Tibial nerve (tissue), 4 donors: ENCODE measurements around the gene SPATA31C2. TPM values are rescaled to one million over a fixed set of nuclear protein-coding genes. Genes with fewer than 3 reads are reported as not detected.
"Not testable (repeated sequence)": the region's sequence is repeated elsewhere in the genome, so short reads cannot be mapped to it uniquely, and the experiment has no call there.

Experiments used
- DNase-seq, 2 donors: peaks; one replicate each; pipeline ENCODE4 v3.0.0-alpha.2; 2019; ENCODE audit warnings: low spot score in 2 of 2
- H3K27ac ChIP-seq, 4 donors: fragments of 200-600 bp; sonication (generic) in 3 of 4; one replicate each; pipeline ENCODE4 v1.5.1; 2017 to 2019; ENCODE audit warnings: mild to moderate bottlenecking in 1 of 4
- H3K27me3 ChIP-seq, 2 donors: fragments of 200-600 bp; sonication (generic) in 1 of 2; one replicate each; pipeline versions ENCODE4 v1.5.1 to v1.6.0; 2017 to 2019
- H3K36me3 ChIP-seq, 3 donors: fragments of 200-600 bp; sonication (generic); one replicate each; pipeline ENCODE4 v1.5.1; 2018 to 2019
- H3K4me1 ChIP-seq, 4 donors: fragments of 200-600 bp; sonication (generic) in 3 of 4; one replicate each; pipeline ENCODE4 v1.5.1; 2017 to 2019
- H3K4me3 ChIP-seq, 4 donors: fragments of 200-600 bp; sonication (generic) in 3 of 4; one replicate each; pipeline ENCODE4 v1.5.1; 2017 to 2019; ENCODE audit warnings: mild to moderate bottlenecking in 1 of 4, moderate library complexity in 1 of 4
- H3K9me3 ChIP-seq, 4 donors: fragments of 200-600 bp; sonication (generic) in 3 of 4; one replicate each; pipeline ENCODE4 v1.5.1; 2017 to 2019
- CTCF ChIP-seq, 5 experiments: fragments of 200-600 bp in 3 of 5; fragments of 450-650 bp in 2 of 5; sonication (generic) in 3 of 5; IDR thresholded peaks; one replicate each; pipeline ENCODE4 v1.5.1; 2016 to 2019; ENCODE audit warnings: antibody characterized with exemption in 5 of 5, mild to moderate bottlenecking in 3 of 5, moderate library complexity in 2 of 5
- EP300 ChIP-seq, 2 donors: sonication (generic); formaldehyde crosslinking; IDR thresholded peaks; one replicate each; pipeline ENCODE4 v1.6.1; 2017; ENCODE audit warnings: antibody characterized with exemption in 2 of 2, mild to moderate bottlenecking in 1 of 2
- POLR2A ChIP-seq, 2 donors: fragments of 450-650 bp; IDR thresholded peaks; one replicate each; pipeline ENCODE4 v1.6.1; 2017; ENCODE audit warnings: antibody characterized with exemption in 2 of 2, mild to moderate bottlenecking in 2 of 2, moderate library complexity in 2 of 2
- WGBS, 2 donors: methylation state at CpG; one replicate each; pipeline ENCODE4 v1.1.5; 2018; 5-methylcytosine and 5-hydroxymethylcytosine counted together
- total RNA-seq, 4 donors: library from RNA; depleted of rRNA; stranded (reverse); fragments of >200 nt; gene quantifications; one replicate each; pipeline ENCODE4 v1.1.0, GENCODE V29; 2016

SPATA31C2 gene
- total RNA-seq, 4 donors from 2014 or later = 0.22 TPM; not detected in 3

GRCh38 chr9:88123413-88123812 lies 14.9 kb downstream of the SPATA31C2 start:
- not testable (repeated sequence) for H3K4me1 ChIP-seq, H3K4me3 ChIP-seq, H3K27me3 ChIP-seq, H3K27ac ChIP-seq, H3K36me3 ChIP-seq, H3K9me3 ChIP-seq, DNase-seq

DNA sequence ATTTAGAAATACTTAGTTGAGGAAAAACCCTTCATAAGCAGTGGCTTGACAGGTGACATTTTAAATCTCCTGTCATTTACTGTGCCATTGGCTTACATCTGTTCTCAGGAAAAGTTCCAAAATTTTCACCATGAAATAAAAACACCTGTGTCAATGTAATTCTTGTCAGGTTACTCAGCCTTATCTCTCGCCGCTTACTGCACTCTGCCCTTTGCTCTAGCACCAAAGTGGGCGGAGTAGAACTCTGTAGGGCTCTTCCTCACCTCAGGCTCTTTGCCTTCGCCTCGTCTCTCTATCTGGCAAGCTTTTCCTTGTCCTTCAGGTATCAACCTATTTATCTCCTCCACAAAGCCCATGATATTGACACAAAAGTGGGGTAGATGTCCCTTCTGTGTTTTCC lies 20.2 kb downstream of the SPATA31C2 start:
- 84 to 89% methylated on average over 5 of the region's 5 CpGs for WGBS, 2 donors
- not testable (repeated sequence) for DNase-seq

GRCh38 chr9:88114968-88115612 lies 23.2 kb downstream of the SPATA31C2 start:
- WGBS, 2 donors = 90 to 95% methylated on average over 4 to 9 of the region's 13 CpGs
- H3K4me1 ChIP-seq = not testable (repeated sequence)

More for the DNA sequence above, 20.2 kb downstream of the SPATA31C2 start:
- not testable (repeated sequence) for H3K4me3 ChIP-seq, H3K9me3 ChIP-seq, H3K36me3 ChIP-seq, H3K27ac ChIP-seq, H3K27me3 ChIP-seq, H3K4me1 ChIP-seq

DNA sequence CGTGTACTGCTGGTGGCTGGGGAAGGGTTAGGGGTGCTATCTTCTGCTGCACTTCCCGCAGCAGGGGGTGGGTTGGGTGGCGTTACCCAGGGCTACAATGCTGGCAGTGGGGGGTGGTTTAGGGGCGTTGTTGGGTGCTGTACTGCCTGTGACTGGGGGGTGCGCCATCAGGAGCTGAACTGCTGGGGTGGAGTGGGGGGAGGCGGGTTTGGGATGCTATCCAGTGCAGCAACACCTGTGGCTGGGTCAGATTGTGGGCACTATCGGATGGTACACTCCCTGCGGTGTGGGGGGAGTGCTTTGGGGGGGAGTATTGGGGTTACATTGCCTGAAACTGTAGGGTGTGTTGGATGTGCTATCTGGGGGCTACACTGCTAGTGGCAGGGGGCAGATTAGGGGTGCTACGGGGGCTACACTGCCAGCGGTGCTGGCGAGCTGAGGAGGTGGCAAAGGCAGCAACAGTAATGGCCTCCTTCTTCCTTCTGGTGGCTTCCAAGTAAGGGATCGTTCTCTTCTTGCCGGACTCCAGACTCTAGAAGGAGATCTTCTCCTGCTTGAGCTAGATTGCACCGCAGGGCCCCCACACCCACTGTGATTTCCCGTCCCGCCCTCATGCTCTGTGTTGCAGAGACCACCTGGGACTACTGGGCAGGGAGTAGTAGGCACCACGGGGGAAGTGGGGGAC lies 23.9 kb downstream of the SPATA31C2 start:
- H3K4me1 ChIP-seq, H3K27ac ChIP-seq, H3K36me3 ChIP-seq, H3K4me3 ChIP-seq, DNase-seq, H3K9me3 ChIP-seq, H3K27me3 ChIP-seq: not testable (repeated sequence)
- WGBS, 2 donors = 90 to 93% methylated on average over 9 to 13 of the region's 17 CpGs

More at GRCh38 chr9:88114968-88115612, 23.2 kb downstream of the SPATA31C2 start:
- DNase-seq, H3K9me3 ChIP-seq, H3K36me3 ChIP-seq, H3K27me3 ChIP-seq, H3K27ac ChIP-seq, H3K4me3 ChIP-seq: not testable (repeated sequence)

GRCh38 chr9:88113156-88114130 lies 24.8 kb downstream of the SPATA31C2 start:
- not testable (repeated sequence) for H3K27ac ChIP-seq, H3K27me3 ChIP-seq, H3K9me3 ChIP-seq, DNase-seq, H3K36me3 ChIP-seq, H3K4me1 ChIP-seq, H3K4me3 ChIP-seq
- WGBS, 2 donors = 94 to 96% methylated on average over 36 of the region's 38 CpGs

DNA sequence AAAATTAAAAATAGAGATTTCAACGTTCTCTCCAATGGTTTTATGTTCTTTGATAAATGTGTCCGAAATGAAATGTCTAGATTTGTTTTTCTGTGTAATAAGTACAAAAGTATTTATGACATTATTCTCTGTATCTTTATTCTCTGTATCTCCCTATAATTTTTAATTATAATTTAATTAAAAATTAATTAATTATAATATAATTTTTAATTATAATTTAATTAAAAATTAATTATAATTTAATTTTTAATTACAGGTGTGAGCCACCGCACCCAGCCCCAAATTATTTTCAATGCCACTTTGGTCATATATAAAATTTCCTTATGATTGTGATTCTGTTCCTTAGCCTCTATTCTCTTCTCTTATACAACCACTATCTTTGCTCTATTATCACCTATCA lies 28.2 kb downstream of the SPATA31C2 start:
- no peak for DNase-seq
- H3K27ac ChIP-seq = no peak overlapping the region
- H3K9me3 ChIP-seq = no peaks in the 10 kb centered on the region
- H3K4me3 ChIP-seq = no peak overlapping the region
- H3K36me3 ChIP-seq = no peaks in the 10 kb centered on the region
- H3K27me3 ChIP-seq = no peaks in the 10 kb centered on the region
- no peak for TF ChIP-seq EP300 (IDR thresholded peaks at IDR 0.05)
- WGBS, 2 donors = 90 to 92% methylated on average over 3 of the region's 3 CpGs
- no peaks in the 10 kb centered on the region for H3K4me1 ChIP-seq

DNA sequence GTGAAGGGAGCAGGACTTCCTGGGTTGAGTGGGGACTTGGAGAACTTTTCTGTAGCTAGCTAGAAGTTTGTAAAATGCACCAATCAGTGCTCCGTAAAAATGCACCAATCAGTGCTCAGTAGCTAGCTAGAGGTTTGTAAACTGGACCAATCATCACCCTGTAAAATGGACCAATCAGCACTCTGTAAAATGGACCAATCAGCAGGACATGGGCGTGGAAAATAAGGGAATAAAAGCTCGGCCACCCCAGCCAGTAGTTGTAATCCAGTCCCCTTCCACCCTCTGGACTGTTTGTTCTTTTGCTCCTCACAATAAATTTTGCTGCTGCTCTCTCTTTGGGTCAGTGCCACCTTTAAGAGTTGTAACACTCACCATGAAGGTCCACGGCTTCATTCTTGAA lies 29.5 kb downstream of the SPATA31C2 start:
- Histone ChIP-seq H3K9me3 (no peaks in the 10 kb centered on the region), H3K36me3 (no peaks in the 10 kb centered on the region), H3K4me3 (no peak overlapping the region), H3K4me1 (no peaks in the 10 kb centered on the region), H3K27me3 (peaks cover 0 to 7% of the 10 kb centered on the region in 2 donors), H3K27ac (no peak overlapping the region)
- TF ChIP-seq CTCF (IDR thresholded peaks at IDR 0.05) (no peak), EP300 (IDR thresholded peaks at IDR 0.05) (no peak), POLR2A (IDR thresholded peaks at IDR 0.05) (no peak)
- 76 to 88% methylated on average over 4 of the region's 4 CpGs for WGBS, 2 donors
- DNase-seq = no peak

DNA sequence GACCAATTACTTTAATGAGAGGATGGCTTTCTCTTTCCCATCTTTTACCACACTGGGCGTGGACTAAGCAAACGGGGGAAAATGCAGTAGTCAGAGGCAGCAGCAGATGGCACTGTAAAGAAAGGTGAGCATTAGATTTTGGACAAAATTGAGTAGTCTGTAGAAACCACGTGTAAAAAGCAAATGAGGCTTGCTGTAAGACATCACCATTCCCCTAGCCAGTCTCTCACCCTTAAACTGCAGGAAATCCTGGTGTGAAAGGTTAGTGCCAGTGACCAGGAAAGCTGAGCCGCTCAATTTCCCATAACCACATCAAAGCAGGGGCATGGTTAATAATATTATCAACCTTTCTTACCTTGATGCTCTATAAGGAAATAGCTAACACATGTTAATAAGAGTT lies 31.8 kb downstream of the SPATA31C2 start:
- TF ChIP-seq POLR2A (IDR thresholded peaks at IDR 0.05) (no peak), CTCF (IDR thresholded peaks at IDR 0.05) (peak; percentile 18 to 64 (median 28))
- Histone ChIP-seq H3K27ac (no peak overlapping the region), H3K4me1 (no peaks in the 10 kb centered on the region), H3K36me3 (no peaks in the 10 kb centered on the region), H3K27me3 (peaks cover 0 to 7% of the 10 kb centered on the region in 2 donors), H3K4me3 (no peak overlapping the region), H3K9me3 (no peaks in the 10 kb centered on the region)
- DNase-seq = peak in 1 of 2 donors; percentile 31
- 22 to 24% methylated on average over 4 of the region's 4 CpGs for WGBS, 2 donors
